ENCODE results near the gene UTS2R. TPM values are rescaled to one million over a fixed set of nuclear protein-coding genes. Genes with fewer than 3 reads are reported as not detected.
"Not testable (repeated sequence)": the region's sequence is repeated elsewhere in the genome, so short reads cannot be mapped to it uniquely, and the experiment has no call there.

The UTS2R gene
- total RNA-seq, 4 donors from 2014 or later, result not detected

- Histone ChIP-seq H3K4me1 (peaks cover 11% of the 10 kb centered on the region in 2 donors), H3K27ac (no peak overlapping the region), H3K27me3 (no peaks in the 10 kb centered on the region), H3K9me3 (no peaks in the 10 kb centered on the region), H3K4me3 (no peak overlapping the region), H3K36me3 (no peaks in the 10 kb centered on the region)
- no peak for TF ChIP-seq CTCF (IDR thresholded peaks at IDR 0.05 in 4 of 5, conservative IDR thresholded peaks at IDR 0.05 in 1 of 5)
- TF ChIP-seq POLR2A (IDR thresholded peaks at IDR 0.05), result no peak
- intact Hi-C loops (cut with DNase I; ENCODE audit: low total_unique reads), result no loop called here
- DNase-seq (no peak), ATAC-seq (no peak)
- in situ Hi-C loops (cut with MboI; ENCODE audit: low sequenced_read_pairs in 4 of 4), result no loop called here
These were observed 28.0 kb upstream of the UTS2R start for GRCh38 chr17:82343560-82343959.

- H3K27ac ChIP-seq, result no peak overlapping the region
- no peaks in the 10 kb centered on the region for H3K27me3 ChIP-seq
- no peaks in the 10 kb centered on the region for H3K9me3 ChIP-seq
- TF ChIP-seq CTCF (IDR thresholded peaks at IDR 0.05 in 4 of 5, conservative IDR thresholded peaks at IDR 0.05 in 1 of 5), result no peak
- intact Hi-C loops (cut with DNase I; ENCODE audit: low total_unique reads), result no loop called here
- peaks cover 3% of the 10 kb centered on the region in 2 donors for H3K4me1 ChIP-seq
- no peak for DNase-seq
- H3K4me3 ChIP-seq, result no peak overlapping the region
- in situ Hi-C loops (cut with MboI; ENCODE audit: low sequenced_read_pairs in 4 of 4), result no loop called here
- no peaks in the 10 kb centered on the region for H3K36me3 ChIP-seq
- ATAC-seq, result no peak
These were observed 27.2 kb upstream of the UTS2R start for GRCh38 chr17:82344175-82344907.

- Histone ChIP-seq H3K36me3 (no peaks in the 10 kb centered on the region), H3K9me3 (no peaks in the 10 kb centered on the region), H3K27ac (no peak overlapping the region), H3K4me1 (no peaks in the 10 kb centered on the region), H3K4me3 (no peak overlapping the region), H3K27me3 (no peaks in the 10 kb centered on the region)
- ATAC-seq, result no peak
- intact Hi-C loops (cut with DNase I; ENCODE audit: low total_unique reads) (no loop called here), in situ Hi-C loops (cut with MboI; ENCODE audit: low sequenced_read_pairs in 4 of 4) (no loop called here)
- TF ChIP-seq CTCF (IDR thresholded peaks at IDR 0.05 in 4 of 5, conservative IDR thresholded peaks at IDR 0.05 in 1 of 5) (no peak), POLR2A (IDR thresholded peaks at IDR 0.05) (no peak)
- no peak for DNase-seq
These were observed 26.2 kb upstream of the UTS2R start for GRCh38 chr17:82345151-82345976.

- Histone ChIP-seq H3K27me3 (no peaks in the 10 kb centered on the region), H3K27ac (no peak overlapping the region), H3K4me1 (no peaks in the 10 kb centered on the region), H3K4me3 (no peak overlapping the region), H3K36me3 (no peaks in the 10 kb centered on the region), H3K9me3 (no peaks in the 10 kb centered on the region)
- DNase-seq (no peak), ATAC-seq (no peak)
- intact Hi-C loops (cut with DNase I; ENCODE audit: low total_unique reads), result no loop called here
- in situ Hi-C loops (cut with MboI; ENCODE audit: low sequenced_read_pairs in 4 of 4), result no loop called here
- TF ChIP-seq CTCF (IDR thresholded peaks at IDR 0.05 in 4 of 5, conservative IDR thresholded peaks at IDR 0.05 in 1 of 5) (no peak), POLR2A (IDR thresholded peaks at IDR 0.05) (no peak)
These were observed 24.9 kb upstream of the UTS2R start for GRCh38 chr17:82346342-82347300.

GRCh38 chr17:82347994-82348393 lies 23.6 kb upstream of the UTS2R start:
- H3K9me3 ChIP-seq; H3K4me1 ChIP-seq; DNase-seq; H3K27ac ChIP-seq; ATAC-seq; in situ Hi-C loops (cut with MboI; ENCODE audit: low sequenced_read_pairs in 4 of 4); intact Hi-C loops (cut with DNase I; ENCODE audit: low total_unique reads); H3K4me3 ChIP-seq; H3K36me3 ChIP-seq; H3K27me3 ChIP-seq: not testable (repeated sequence)
